ENCODE results near the gene USP24. TPM values are rescaled to one million over a fixed set of nuclear protein-coding genes. Genes with fewer than 3 reads are reported as not detected.

USP24 gene
- total RNA-seq, 1 experiment from 2014 or later: 40.9 TPM

- ATAC-seq: no peak
- ChIA-PET CTCF (no interaction called here), POLR2A (no interaction called here)
- Mint-ChIP-seq H3K36me3 (peaks cover 10% of the 10 kb centered on the region; the same call in 1 of the 2 replicates), H3K27me3 (ENCODE audit: low read depth) (no peaks in the 10 kb centered on the region), H3K9me3 (no peaks in the 10 kb centered on the region), H3K4me1 (peaks cover 29% of the 10 kb centered on the region), H3K27ac (no peak overlapping the region), H3K4me3 (no peak overlapping the region)
- no peak for DNase-seq (ENCODE audit: low spot score)
- TF ChIP-seq ZNF396 (CRISPR knock-in tag; IDR thresholded peaks at IDR 0.05; ENCODE audit: borderline replicate concordance) (no peak), ELF4 (CRISPR knock-in tag; IDR thresholded peaks at IDR 0.05; ENCODE audit: low read depth) (no peak), ARID4B (CRISPR knock-in tag; IDR thresholded peaks at IDR 0.05; ENCODE audit: borderline replicate concordance) (no peak), TEAD1 (CRISPR knock-in tag; IDR thresholded peaks at IDR 0.05) (no peak), ZNF263 (CRISPR knock-in tag; IDR thresholded peaks at IDR 0.05; ENCODE audit: low read depth) (no peak), ZNF423 (CRISPR knock-in tag; IDR thresholded peaks at IDR 0.05) (no peak), ZNF219 (CRISPR knock-in tag; IDR thresholded peaks at IDR 0.05; ENCODE audit: borderline replicate concordance) (no peak), FOXJ3 (CRISPR knock-in tag; IDR thresholded peaks at IDR 0.05; ENCODE audit: borderline replicate concordance) (no peak), USF2 (CRISPR knock-in tag; IDR thresholded peaks at IDR 0.05) (no peak), OVOL2 (CRISPR knock-in tag; IDR thresholded peaks at IDR 0.05; ENCODE audit: borderline replicate concordance) (no peak), ZSCAN18 (CRISPR knock-in tag; IDR thresholded peaks at IDR 0.05) (no peak), TCF7 (CRISPR knock-in tag; IDR thresholded peaks at IDR 0.05; ENCODE audit: low read depth) (no peak), ZNF121 (CRISPR knock-in tag; IDR thresholded peaks at IDR 0.05) (no peak), USF1 (CRISPR knock-in tag; IDR thresholded peaks at IDR 0.05) (no peak), SMAD3 (CRISPR knock-in tag; IDR thresholded peaks at IDR 0.05; ENCODE audit: borderline replicate concordance) (no peak), ESRRA (CRISPR knock-in tag; IDR thresholded peaks at IDR 0.05; ENCODE audit: borderline replicate concordance) (no peak), CTCF (IDR thresholded peaks at IDR 0.05) (no peak)
- TF ChIP-seq, protein P1, sequence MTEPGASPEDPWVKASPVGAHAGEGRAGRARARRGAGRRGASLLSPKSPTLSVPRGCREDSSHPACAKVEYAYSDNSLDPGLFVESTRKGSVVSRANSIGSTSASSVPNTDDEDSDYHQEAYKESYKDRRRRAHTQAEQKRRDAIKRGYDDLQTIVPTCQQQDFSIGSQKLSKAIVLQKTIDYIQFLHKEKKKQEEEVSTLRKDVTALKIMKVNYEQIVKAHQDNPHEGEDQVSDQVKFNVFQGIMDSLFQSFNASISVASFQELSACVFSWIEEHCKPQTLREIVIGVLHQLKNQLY (CRISPR knock-in tag; IDR thresholded peaks at IDR 0.05): no peak
- TF ChIP-seq, protein P2, sequence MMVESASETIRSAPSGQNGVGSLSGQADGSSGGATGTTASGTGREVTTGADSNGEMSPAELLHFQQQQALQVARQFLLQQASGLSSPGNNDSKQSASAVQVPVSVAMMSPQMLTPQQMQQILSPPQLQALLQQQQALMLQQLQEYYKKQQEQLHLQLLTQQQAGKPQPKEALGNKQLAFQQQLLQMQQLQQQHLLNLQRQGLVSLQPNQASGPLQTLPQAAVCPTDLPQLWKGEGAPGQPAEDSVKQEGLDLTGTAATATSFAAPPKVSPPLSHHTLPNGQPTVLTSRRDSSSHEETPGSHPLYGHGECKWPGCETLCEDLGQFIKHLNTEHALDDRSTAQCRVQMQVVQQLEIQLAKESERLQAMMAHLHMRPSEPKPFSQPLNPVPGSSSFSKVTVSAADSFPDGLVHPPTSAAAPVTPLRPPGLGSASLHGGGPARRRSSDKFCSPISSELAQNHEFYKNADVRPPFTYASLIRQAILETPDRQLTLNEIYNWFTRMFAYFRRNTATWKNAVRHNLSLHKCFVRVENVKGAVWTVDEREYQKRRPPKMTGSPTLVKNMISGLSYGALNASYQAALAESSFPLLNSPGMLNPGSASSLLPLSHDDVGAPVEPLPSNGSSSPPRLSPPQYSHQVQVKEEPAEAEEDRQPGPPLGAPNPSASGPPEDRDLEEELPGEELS (CRISPR knock-in tag; IDR thresholded peaks at IDR 0.05): no peak
Measured at GRCh38 chr1:55164906-55165305, 50.3 kb downstream of the USP24 start.
